IMR-90 (cell line): ENCODE measurements around the gene CARD10. TPM values are rescaled to one million over a fixed set of nuclear protein-coding genes. Genes with fewer than 3 reads are reported as not detected.

ENCODE experiments used
- ATAC-seq: fragments of 200-7000 bp; cut with Tn5 transposase; 2 replicates; pipeline ENCODE4 v1.9.1; 2020; ENCODE audit warnings: low read depth, mild to moderate bottlenecking, moderate library complexity
- BruUV-seq: library from RNA; stranded (reverse); fragments of 400-500 nt; replicated peaks from 2 replicates; lab custom pipeline; 2021; lab: Mats Ljungman, UMichigan
- CTCF ChIA-PET: fragments of 300-600 bp; formaldehyde crosslinking; extraction: SDS; loops from one replicate; lab custom pipeline; 2021; ENCODE audit warnings: antibody characterized with exemption; lab: Yijun Ruan, JAX
- POLR2A ChIA-PET: fragments of 300-600 bp; sonication (Branson Sonifier 250); formaldehyde crosslinking; loops from one replicate; lab custom pipeline; 2022; ENCODE audit warnings: antibody characterized with exemption; ENCODE audit not compliant: unreplicated experiment; lab: Charles Lee
- DNase-seq: peaks from one replicate; pipeline ENCODE4 v3.0.0; 2013
- H2AFZ ChIP-seq: replicated peaks from 2 replicates; pipeline ENCODE3; 2013; ENCODE audit warnings: low read length, mild to moderate bottlenecking; ENCODE audit not compliant: poor library complexity
- H2AK5ac ChIP-seq: 2 replicates; pipeline ENCODE4 v1.6.1; 2013; ENCODE audit warnings: low read depth, low read length, inconsistent platforms
- H2AK9ac ChIP-seq: replicated peaks from 2 replicates; pipeline ENCODE3; 2013; ENCODE audit warnings: mild to moderate bottlenecking, low read depth, low read length, moderate library complexity; ENCODE audit not compliant: poor library complexity
- H2BK120ac ChIP-seq: 2 replicates; pipeline ENCODE4 v1.6.1; 2013; ENCODE audit warnings: low read depth, low read length, inconsistent platforms
- H2BK15ac ChIP-seq: 3 replicates; pipeline ENCODE4 v1.6.1; 2013; ENCODE audit warnings: low read depth, low read length, inconsistent platforms
- H2BK20ac ChIP-seq: 2 replicates; pipeline ENCODE4 v1.6.1; 2013; ENCODE audit warnings: low read depth, mild to moderate bottlenecking, inconsistent platforms, low read length, moderate library complexity
- H2BK5ac ChIP-seq: 2 replicates; pipeline ENCODE4 v1.6.1; 2013; ENCODE audit warnings: mild to moderate bottlenecking, low read depth, low read length, inconsistent platforms; ENCODE audit not compliant: poor library complexity, severe bottlenecking
- H3K14ac ChIP-seq: replicated peaks from 2 replicates; pipeline ENCODE4 v1.6.1; 2013; ENCODE audit warnings: low read depth, low read length, inconsistent platforms
- H3K18ac ChIP-seq: 2 replicates; pipeline ENCODE4 v1.6.1; 2013; ENCODE audit warnings: low read depth, low read length, control low read depth
- H3K23ac ChIP-seq: 2 replicates; pipeline ENCODE4 v1.6.1; 2013; ENCODE audit warnings: low read depth, low read length, inconsistent platforms
- H3K27ac ChIP-seq: 2 replicates; pipeline ENCODE4 v1.5.1; 2013; ENCODE audit warnings: mild to moderate bottlenecking, control low read depth, low read length; ENCODE audit not compliant: insufficient read depth
- H3K27me3 ChIP-seq: 2 replicates; pipeline ENCODE4 v1.6.1; 2013; ENCODE audit warnings: low read length; ENCODE audit not compliant: control insufficient read depth, insufficient read depth
- H3K36me3 ChIP-seq: 2 replicates; pipeline ENCODE4 v1.6.1; 2013; ENCODE audit warnings: low read length, mixed read lengths; ENCODE audit not compliant: control insufficient read depth, insufficient read depth
- H3K4ac ChIP-seq: 2 replicates; pipeline ENCODE4 v1.6.1; 2013; ENCODE audit warnings: low read depth, low read length, inconsistent platforms
- H3K4me1 ChIP-seq: 2 replicates; pipeline ENCODE4 v1.6.1; 2013; ENCODE audit warnings: low read length, mixed read lengths; ENCODE audit not compliant: control insufficient read depth, insufficient read depth
- H3K4me2 ChIP-seq: 2 replicates; pipeline ENCODE4 v1.6.1; 2013; ENCODE audit warnings: low read depth, mild to moderate bottlenecking, control low read depth, low read length, moderate library complexity
- H3K4me3 ChIP-seq: 2 replicates; pipeline ENCODE4 v1.5.1; 2013; ENCODE audit warnings: low read depth, mild to moderate bottlenecking, control low read depth, low read length, moderate library complexity; ENCODE audit not compliant: insufficient read depth
- H3K56ac ChIP-seq: 2 replicates; pipeline ENCODE4 v1.6.1; 2013; ENCODE audit warnings: low read length, inconsistent platforms; ENCODE audit not compliant: insufficient read depth; ENCODE audit errors: extremely low read depth
- H3K79me1 ChIP-seq, 2 experiments: 2 replicates each; pipeline ENCODE4 v1.6.1; 2013; ENCODE audit warnings: low read length in 2 of 2, inconsistent platforms in 1 of 2, low read depth in 1 of 2
- H3K9ac ChIP-seq: 2 replicates; pipeline ENCODE4 v1.6.1; 2013; ENCODE audit warnings: low read depth, low read length, control low read depth
- H3K9me1 ChIP-seq: 2 replicates; pipeline ENCODE4 v1.6.1; 2013; ENCODE audit warnings: low read length, inconsistent platforms; ENCODE audit not compliant: insufficient read depth
- H3K9me3 ChIP-seq: 2 replicates; pipeline ENCODE4 v1.6.1; 2013; ENCODE audit warnings: low read length; ENCODE audit not compliant: control insufficient read depth, insufficient read depth
- H4K20me1 ChIP-seq: 2 replicates; pipeline ENCODE4 v1.6.1; 2013; ENCODE audit warnings: low read length, inconsistent platforms; ENCODE audit not compliant: insufficient read depth
- H4K5ac ChIP-seq: 2 replicates; pipeline ENCODE4 v1.6.1; 2013; ENCODE audit warnings: mild to moderate bottlenecking, low read depth, low read length, control low read depth
- H4K8ac ChIP-seq, 2 experiments: 2 replicates each; pipeline ENCODE4 v1.6.1; 2013; ENCODE audit warnings: low read depth in 2 of 2, low read length in 2 of 2, control low read depth in 1 of 2, inconsistent platforms in 1 of 2
- H4K91ac ChIP-seq: 2 replicates; pipeline ENCODE4 v1.6.1; 2013; ENCODE audit warnings: low read depth, low read length, inconsistent platforms; ENCODE audit not compliant: insufficient read depth
- BHLHE40 ChIP-seq: fragments of 150-350 bp; IDR thresholded peaks from 2 replicates; pipeline ENCODE4 v1.6.1; 2016; ENCODE audit warnings: mild to moderate bottlenecking, low read depth, low read length
- CHD1 ChIP-seq: IDR thresholded peaks from 2 replicates; pipeline ENCODE4 v1.6.1; 2012; ENCODE audit warnings: low read depth, low read length, improper control_type of control experiment
- ELK1 ChIP-seq: fragments of 150-350 bp; IDR thresholded peaks from 2 replicates; pipeline ENCODE4 v1.6.1; 2016; ENCODE audit warnings: low read depth, mild to moderate bottlenecking, low read length, moderate library complexity, borderline replicate concordance
- FOS ChIP-seq: fragments of 150-350 bp; IDR thresholded peaks from 2 replicates; pipeline ENCODE4 v1.6.1; 2016; ENCODE audit warnings: low read depth, low read length
- MAFK ChIP-seq: IDR thresholded peaks from 2 replicates; pipeline ENCODE4 v1.6.1; 2012; ENCODE audit warnings: low read depth, low read length, improper control_type of control experiment
- MXI1 ChIP-seq: IDR thresholded peaks from 2 replicates; pipeline ENCODE4 v1.6.1; 2012; ENCODE audit warnings: low read depth, mild to moderate bottlenecking, low read length, moderate library complexity, borderline replicate concordance
- NFE2L2 ChIP-seq: fragments of 150-350 bp; IDR thresholded peaks from 2 replicates; pipeline ENCODE4 v1.6.1; 2016; ENCODE audit warnings: low read depth, mild to moderate bottlenecking, low read length
- POLR2A ChIP-seq: IDR thresholded peaks from 2 replicates; pipeline ENCODE4 v1.6.1; 2012; ENCODE audit warnings: mild to moderate bottlenecking, low read depth, low read length
- RAD21 ChIP-seq: IDR thresholded peaks from 2 replicates; pipeline ENCODE4 v1.6.1; 2012; ENCODE audit warnings: low read length, improper control_type of control experiment
- RCOR1 ChIP-seq: IDR thresholded peaks from 2 replicates; pipeline ENCODE4 v1.6.1; 2012; ENCODE audit warnings: mild to moderate bottlenecking, low read length, improper control_type of control experiment; ENCODE audit not compliant: insufficient replicate concordance
- RFX5 ChIP-seq: IDR thresholded peaks from 2 replicates; pipeline ENCODE4 v1.8.0; 2012; ENCODE audit warnings: low read depth, mild to moderate bottlenecking, low read length, moderate library complexity
- SMC3 ChIP-seq: fragments of 150-350 bp; IDR thresholded peaks from 2 replicates; pipeline ENCODE4 v1.6.1; 2016; ENCODE audit warnings: low read depth, mild to moderate bottlenecking, antibody characterized with exemption, low read length, moderate library complexity
- USF2 ChIP-seq: fragments of 150-350 bp; IDR thresholded peaks from 2 replicates; pipeline ENCODE4 v1.6.1; 2017; ENCODE audit warnings: mild to moderate bottlenecking, antibody characterized with exemption, low read length, low read depth
- WGBS, 2 experiments: methylation state at CpG; one replicate each; pipeline versions ENCODE4 v1.1.5 to v1.1.7; 2013; ENCODE audit warnings: missing lambda C conversion rate in 2 of 2; ENCODE audit not compliant: insufficient read length in 1 of 2; ENCODE audit errors: extremely low coverage in 2 of 2; 5-methylcytosine and 5-hydroxymethylcytosine counted together
- dilution Hi-C: fragments of 300-500 bp; cut with HindIII; formaldehyde crosslinking; loops from one replicate; pipeline ENCODE4 v1.14.3; 2018; ENCODE audit warnings: low sequenced_read_pairs; ENCODE audit not compliant: unreplicated experiment
- in situ Hi-C: fragments of 300-500 bp; cut with MboI; formaldehyde crosslinking; loops from 3 replicates; pipeline ENCODE4 v1.14.3; 2019; ENCODE audit warnings: low sequenced_read_pairs, inconsistent platforms, mixed read lengths
- intact Hi-C: fragments of 100-400 bp; cut with micrococcal nuclease; formaldehyde crosslinking; loops from 2 replicates; pipeline ENCODE4 v1.10.0; 2022
- polyA plus RNA-seq, 3 experiments: library from polyadenylated mRNA; depleted of rRNA; stranded (reverse); fragments of >200 nt; gene quantifications; 2 replicates each; pipeline ENCODE4 v1.2.3, GENCODE V29; 2012; ENCODE audit warnings: low replicate concordance in 1 of 3
- total RNA-seq: library from RNA; depleted of rRNA; stranded (reverse); fragments of >200 nt; gene quantifications from 2 replicates; pipeline ENCODE4 v1.2.3, GENCODE V29; 2012
- TF ChIP-seq, protein P1 (sequence below): conservative IDR thresholded peaks from 2 replicates; pipeline ENCODE4 v1.5.1; 2012; ENCODE audit warnings: mild to moderate bottlenecking, low read depth, low read length, improper control_type of control experiment

Gene CARD10
- total and polyA plus RNA-seq, 2 of the 4 experiments (the other 2 are of a cell fraction) = 6.1 to 18.4 TPM

GRCh38 chr22:37487571-37487970, 31.6 kb downstream of the CARD10 start:
- intact Hi-C loops = loop anchor here (1.0 kb wide), 1 partner anchor 32 kb away; the partner anchor contains the start of gene CARD10
- ChIA-PET POLR2A (no interaction called here), CTCF (no interaction called here)
- no peaks in the 10 kb centered on the region for H3K79me1 ChIP-seq
- dilution Hi-C loops = no loop called here
- no peak overlapping the region for H2BK5ac ChIP-seq
- no peak overlapping the region for H4K8ac ChIP-seq
- H3K27ac ChIP-seq = no peak overlapping the region
- H3K4me3 ChIP-seq = no peak overlapping the region
- H2BK120ac ChIP-seq = no peak overlapping the region
- DNase-seq (no peak), ATAC-seq (no peak)
- no peak overlapping the region for H3K23ac ChIP-seq
- no peak overlapping the region for H2BK15ac ChIP-seq
- no peaks in the 10 kb centered on the region for H3K27me3 ChIP-seq
- no peak overlapping the region for H4K5ac ChIP-seq
- no peak overlapping the region for H3K18ac ChIP-seq
- H2AK5ac ChIP-seq = no peak overlapping the region
- no peak overlapping the region for H2BK20ac ChIP-seq
- no peaks in the 10 kb centered on the region for H3K9me3 ChIP-seq
- H3K9ac ChIP-seq = no peak overlapping the region
- peaks cover 11% of the 10 kb centered on the region for H3K4me1 ChIP-seq
- H3K9me1 ChIP-seq = no peaks in the 10 kb centered on the region
- no peak overlapping the region for H3K4ac ChIP-seq
- no peak overlapping the region for H4K91ac ChIP-seq
- 100% methylated on average over 2 of the region's 4 CpGs; no CpG with 5 or more reads in 1 of the 2 experiments for WGBS, 2 experiments
- H3K36me3 ChIP-seq = peaks cover 2% of the 10 kb centered on the region; the same call in 1 of the 2 replicates
- in situ Hi-C loops = no loop called here
- H2AFZ ChIP-seq = no peak overlapping the region
- TF ChIP-seq MXI1 = no peak
- TF ChIP-seq RCOR1 = no peak
- no peak for TF ChIP-seq BHLHE40
- TF ChIP-seq ELK1 = no peak
- TF ChIP-seq, protein P1, sequence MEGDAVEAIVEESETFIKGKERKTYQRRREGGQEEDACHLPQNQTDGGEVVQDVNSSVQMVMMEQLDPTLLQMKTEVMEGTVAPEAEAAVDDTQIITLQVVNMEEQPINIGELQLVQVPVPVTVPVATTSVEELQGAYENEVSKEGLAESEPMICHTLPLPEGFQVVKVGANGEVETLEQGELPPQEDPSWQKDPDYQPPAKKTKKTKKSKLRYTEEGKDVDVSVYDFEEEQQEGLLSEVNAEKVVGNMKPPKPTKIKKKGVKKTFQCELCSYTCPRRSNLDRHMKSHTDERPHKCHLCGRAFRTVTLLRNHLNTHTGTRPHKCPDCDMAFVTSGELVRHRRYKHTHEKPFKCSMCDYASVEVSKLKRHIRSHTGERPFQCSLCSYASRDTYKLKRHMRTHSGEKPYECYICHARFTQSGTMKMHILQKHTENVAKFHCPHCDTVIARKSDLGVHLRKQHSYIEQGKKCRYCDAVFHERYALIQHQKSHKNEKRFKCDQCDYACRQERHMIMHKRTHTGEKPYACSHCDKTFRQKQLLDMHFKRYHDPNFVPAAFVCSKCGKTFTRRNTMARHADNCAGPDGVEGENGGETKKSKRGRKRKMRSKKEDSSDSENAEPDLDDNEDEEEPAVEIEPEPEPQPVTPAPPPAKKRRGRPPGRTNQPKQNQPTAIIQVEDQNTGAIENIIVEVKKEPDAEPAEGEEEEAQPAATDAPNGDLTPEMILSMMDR = no peak
- TF ChIP-seq NFE2L2 = no peak
- no peak for TF ChIP-seq RFX5
- no peak for TF ChIP-seq POLR2A
- no peak for TF ChIP-seq FOS
- no peak for TF ChIP-seq RAD21
- no peak for TF ChIP-seq MAFK
- no peak for TF ChIP-seq USF2
- TF ChIP-seq CHD1 = no peak
- TF ChIP-seq SMC3 = no peak
- peaks cover 1% of the 10 kb centered on the region; the same call in 1 of the 2 replicates for H4K20me1 ChIP-seq
- BruUV-seq = no TSS peak
- no peak overlapping the region for H3K14ac ChIP-seq
- H3K4me2 ChIP-seq = no peak overlapping the region
- H2AK9ac ChIP-seq = no peak overlapping the region
- H3K56ac ChIP-seq = no peak overlapping the region
